RWPE2 (cell line): ENCODE data around the gene DMRTC2.

Source experiments
- ATAC-seq: fragments of 200-7000 bp; cut with Tn5 transposase; 3 replicates; pipeline ENCODE4 v1.9.1; 2021; ENCODE audit warnings: low read depth
- DNase-seq: peaks from one replicate; pipeline ENCODE4 v3.0.0-alpha.2; 2020; ENCODE audit warnings: low spot score
- H3K27ac ChIP-seq: fragments of 450-650 bp; 2 replicates; pipeline ENCODE4 v1.5.1; 2017; ENCODE audit warnings: mild to moderate bottlenecking; ENCODE audit not compliant: poor library complexity, severe bottlenecking
- H3K27me3 ChIP-seq: fragments of 250-450 bp; sonication (Bioruptor Pico); 2 replicates; pipeline ENCODE4 v1.5.1; 2021; ENCODE audit warnings: mild to moderate bottlenecking, moderate library complexity; ENCODE audit not compliant: insufficient read depth, poor library complexity, severe bottlenecking
- H3K36me3 ChIP-seq: fragments of 250-450 bp; sonication (Bioruptor Pico); 2 replicates; pipeline ENCODE4 v1.5.1; 2020; ENCODE audit warnings: low read depth, mild to moderate bottlenecking, moderate library complexity
- H3K4me1 ChIP-seq: fragments of 250-450 bp; sonication (Bioruptor Pico); 2 replicates; pipeline ENCODE4 v1.5.1; 2021; ENCODE audit warnings: mild to moderate bottlenecking, moderate library complexity; ENCODE audit not compliant: insufficient read depth, poor library complexity, severe bottlenecking
- H3K4me3 ChIP-seq: fragments of 250-450 bp; sonication (Bioruptor Pico); 2 replicates; pipeline ENCODE4 v1.5.1; 2021; ENCODE audit warnings: mild to moderate bottlenecking, moderate library complexity; ENCODE audit not compliant: severe bottlenecking
- H3K9me3 ChIP-seq: fragments of 250-450 bp; sonication (Bioruptor Pico); 2 replicates; pipeline ENCODE4 v1.5.1; 2021; ENCODE audit warnings: mild to moderate bottlenecking, moderate library complexity; ENCODE audit not compliant: severe bottlenecking
- CTCF ChIP-seq: fragments of 450-650 bp; IDR thresholded peaks from one replicate; pipeline ENCODE4 v1.5.1; 2017; ENCODE audit warnings: mild to moderate bottlenecking, moderate library complexity; ENCODE audit not compliant: poor library complexity, severe bottlenecking

The DMRTC2 gene

GRCh38 chr19:41849067-41849466 is 4.2 kb downstream of the DMRTC2 start:
- DNase-seq (no peak), ATAC-seq (no peak)
- Histone ChIP-seq H3K27ac (no peak overlapping the region), H3K36me3 (no peaks in the 10 kb centered on the region), H3K4me1 (no peaks in the 10 kb centered on the region), H3K9me3 (no peaks in the 10 kb centered on the region), H3K4me3 (no peak overlapping the region), H3K27me3 (peaks cover 22% of the 10 kb centered on the region)
- TF ChIP-seq CTCF: no peak

- Histone ChIP-seq H3K27me3 (peaks cover 20% of the 10 kb centered on the region), H3K27ac (no peak overlapping the region), H3K4me1 (no peaks in the 10 kb centered on the region), H3K9me3 (no peaks in the 10 kb centered on the region), H3K36me3 (no peaks in the 10 kb centered on the region), H3K4me3 (no peak overlapping the region)
- TF ChIP-seq CTCF: no peak
- ATAC-seq (no peak), DNase-seq (no peak)
Measured at GRCh38 chr19:41850381-41850780, 5.5 kb downstream of the DMRTC2 start.

- H3K4me3 ChIP-seq: no peak overlapping the region
- no peaks in the 10 kb centered on the region for H3K36me3 ChIP-seq
- no peaks in the 10 kb centered on the region for H3K9me3 ChIP-seq
- no peak for ATAC-seq
- DNase-seq: no peak
- no peak overlapping the region for H3K27ac ChIP-seq
- H3K27me3 ChIP-seq: peaks cover 20% of the 10 kb centered on the region
- no peak for TF ChIP-seq CTCF
- no peaks in the 10 kb centered on the region for H3K4me1 ChIP-seq
Measured at GRCh38 chr19:41851456-41851855, 6.6 kb downstream of the DMRTC2 start.

GRCh38 chr19:41853344-41853743 is 8.5 kb downstream of the DMRTC2 start:
- Histone ChIP-seq H3K4me1 (no peaks in the 10 kb centered on the region), H3K36me3 (no peaks in the 10 kb centered on the region), H3K27me3 (peaks cover 20% of the 10 kb centered on the region), H3K4me3 (no peak overlapping the region), H3K27ac (no peak overlapping the region), H3K9me3 (no peaks in the 10 kb centered on the region)
- ATAC-seq (no peak), DNase-seq (no peak)
- no peak for TF ChIP-seq CTCF

GRCh38 chr19:41853768-41854167 is 8.9 kb downstream of the DMRTC2 start:
- no peak overlapping the region for H3K27ac ChIP-seq
- no peaks in the 10 kb centered on the region for H3K36me3 ChIP-seq
- no peak for DNase-seq
- no peaks in the 10 kb centered on the region for H3K4me1 ChIP-seq
- peaks cover 20% of the 10 kb centered on the region for H3K27me3 ChIP-seq
- H3K9me3 ChIP-seq: no peaks in the 10 kb centered on the region
- no peak overlapping the region for H3K4me3 ChIP-seq
- no peak for ATAC-seq
- TF ChIP-seq CTCF: no peak
